Esophagus squamous epithelium (tissue), 5 donors: ENCODE results near the gene SLC1A3. TPM values are rescaled to one million over a fixed set of nuclear protein-coding genes. Genes with fewer than 3 reads are reported as not detected.

ENCODE experiments used
- DNase-seq: peaks from one replicate; lab custom pipeline; 2025; lab: John Stamatoyannopoulos, UW
- H3K27ac ChIP-seq, 4 donors: fragments of 200-600 bp; sonication (generic); one replicate each; pipeline ENCODE4 v1.5.1; 2016 to 2019; ENCODE audit warnings: mild to moderate bottlenecking in 1 of 4
- H3K27me3 ChIP-seq, 4 donors: fragments of 200-600 bp; sonication (generic); 1 replicate in 3 of 4; 2 replicates in 1 of 4; pipeline versions ENCODE4 v1.5.1 to v1.6.0; 2017 to 2021; ENCODE audit warnings: antibody characterized with exemption in 1 of 4
- H3K36me3 ChIP-seq, 3 donors: fragments of 200-600 bp; sonication (generic); one replicate each; pipeline ENCODE4 v1.5.1; 2016 to 2019
- H3K4me1 ChIP-seq, 3 donors: fragments of 200-600 bp; sonication (generic); one replicate each; pipeline ENCODE4 v1.5.1; 2017 to 2019
- H3K4me3 ChIP-seq, 4 donors: fragments of 200-600 bp; sonication (generic); 1 replicate in 3 of 4; 2 replicates in 1 of 4; pipeline ENCODE4 v1.5.1; 2016 to 2019; ENCODE audit warnings: mild to moderate bottlenecking in 2 of 4, moderate library complexity in 1 of 4
- H3K9me3 ChIP-seq, 3 donors: fragments of 200-600 bp; sonication (generic); one replicate each; pipeline ENCODE4 v1.5.1; 2016 to 2019
- CTCF ChIP-seq, 6 experiments: fragments of 450-650 bp in 4 of 6; fragments of 200-600 bp in 2 of 6; sonication (generic) in 2 of 6; IDR thresholded peaks; one replicate each; pipeline ENCODE4 v1.5.1; 2016 to 2019; ENCODE audit warnings: antibody characterized with exemption in 6 of 6, mild to moderate bottlenecking in 4 of 6, moderate library complexity in 4 of 6
- POLR2A ChIP-seq, 4 donors: fragments of 450-650 bp; IDR thresholded peaks; one replicate each; pipeline ENCODE4 v1.6.1; 2017; ENCODE audit warnings: antibody characterized with exemption in 4 of 4, mild to moderate bottlenecking in 4 of 4, moderate library complexity in 3 of 4
- WGBS, 2 donors: methylation state at CpG; one replicate each; pipeline ENCODE4 v1.1.5; 2018; 5-methylcytosine and 5-hydroxymethylcytosine counted together
- intact Hi-C: fragments of 100-400 bp; cut with DNase I; formaldehyde crosslinking; loops from one replicate; pipeline ENCODE4 v1.15.0; 2022
- total RNA-seq, 4 donors: library from RNA; depleted of rRNA; stranded (reverse); fragments of >200 nt; gene quantifications; one replicate each; pipeline ENCODE4 v1.1.0, GENCODE V29; 2016
- donor health status: DM: yes; HTN: yes; CAD: no.

SLC1A3 gene
- total RNA-seq, 4 donors from 2014 or later, result 16.2 to 54.8 (median 31.4) TPM

GRCh38 chr5:36701085-36701698 lies 94.8 kb downstream of the SLC1A3 start:
- H3K4me1 ChIP-seq, result peaks cover 0 to 11% (median 0%) of the 10 kb centered on the region in 3 donors
- intact Hi-C loops, result no loop called here
- TF ChIP-seq CTCF (IDR thresholded peaks at IDR 0.05), result no peak
- TF ChIP-seq POLR2A (IDR thresholded peaks at IDR 0.05), result no peak
- H3K27me3 ChIP-seq, result peaks cover 0 to 8% (median 0%) of the 10 kb centered on the region in 4 donors
- H3K9me3 ChIP-seq, result no peaks in the 10 kb centered on the region
- H3K27ac ChIP-seq, result no peak overlapping the region
- no peaks in the 10 kb centered on the region for H3K36me3 ChIP-seq
- WGBS, 2 donors, result 54 to 60% methylated on average over 4 of the region's 4 CpGs
- no peak overlapping the region for H3K4me3 ChIP-seq
- no peak for DNase-seq

GRCh38 chr5:36703245-36703860 lies 96.9 kb downstream of the SLC1A3 start:
- intact Hi-C loops, result no loop called here

GRCh38 chr5:36704131-36704530 lies 97.7 kb downstream of the SLC1A3 start:
- intact Hi-C loops, result no loop called here
- peaks cover 0 to 11% (median 0%) of the 10 kb centered on the region in 3 donors for H3K9me3 ChIP-seq
- peaks cover 0 to 11% (median 0%) of the 10 kb centered on the region in 3 donors for H3K4me1 ChIP-seq
- H3K36me3 ChIP-seq, result no peaks in the 10 kb centered on the region
- no peak overlapping the region for H3K27ac ChIP-seq
- no peak for DNase-seq
- TF ChIP-seq CTCF (IDR thresholded peaks at IDR 0.05) (no peak), POLR2A (IDR thresholded peaks at IDR 0.05) (no peak)
- H3K4me3 ChIP-seq, result no peak overlapping the region
- peaks cover 0 to 8% (median 0%) of the 10 kb centered on the region in 4 donors for H3K27me3 ChIP-seq
- WGBS, 2 donors, result 16% methylated on average over 1 of the region's 1 CpG

More at GRCh38 chr5:36703245-36703860, 96.9 kb downstream of the SLC1A3 start:
- no peak overlapping the region for H3K27ac ChIP-seq
- no peak for TF ChIP-seq POLR2A (IDR thresholded peaks at IDR 0.05)
- TF ChIP-seq CTCF (IDR thresholded peaks at IDR 0.05), result no peak
- 52 to 54% methylated on average over 2 to 5 of the region's 5 CpGs for WGBS, 2 donors
- H3K27me3 ChIP-seq, result peaks cover 0 to 8% (median 0%) of the 10 kb centered on the region in 4 donors
- H3K9me3 ChIP-seq, result peaks cover 0 to 11% (median 0%) of the 10 kb centered on the region in 3 donors
- no peak for DNase-seq
- H3K36me3 ChIP-seq, result no peaks in the 10 kb centered on the region
- H3K4me1 ChIP-seq, result peaks cover 0 to 11% (median 0%) of the 10 kb centered on the region in 3 donors
- no peak overlapping the region for H3K4me3 ChIP-seq

- Histone ChIP-seq H3K27ac (no peak overlapping the region), H3K9me3 (peaks cover 0 to 11% (median 0%) of the 10 kb centered on the region in 3 donors), H3K4me1 (peaks cover 0 to 11% (median 0%) of the 10 kb centered on the region in 3 donors), H3K4me3 (no peak overlapping the region), H3K36me3 (no peaks in the 10 kb centered on the region), H3K27me3 (peaks cover 0 to 8% (median 0%) of the 10 kb centered on the region in 4 donors)
- TF ChIP-seq POLR2A (IDR thresholded peaks at IDR 0.05), result no peak
- no peak for TF ChIP-seq CTCF (IDR thresholded peaks at IDR 0.05)
- intact Hi-C loops, result no loop called here
- DNase-seq, result no peak
- WGBS, 2 donors, result 85 to 88% methylated on average over 3 of the region's 3 CpGs
These were observed 98.6 kb downstream of the SLC1A3 start for GRCh38 chr5:36705055-36705454.

- no peak for DNase-seq
- no peaks in the 10 kb centered on the region for H3K36me3 ChIP-seq
- WGBS, 2 donors, result 54 to 76% methylated on average over 3 to 4 of the region's 4 CpGs
- H3K4me3 ChIP-seq, result no peak overlapping the region
- no peak overlapping the region for H3K27ac ChIP-seq
- intact Hi-C loops, result no loop called here
- H3K4me1 ChIP-seq, result peaks cover 0 to 11% (median 0%) of the 10 kb centered on the region in 3 donors
- peaks cover 0 to 11% (median 0%) of the 10 kb centered on the region in 3 donors for H3K9me3 ChIP-seq
- TF ChIP-seq CTCF (IDR thresholded peaks at IDR 0.05) (no peak), POLR2A (IDR thresholded peaks at IDR 0.05) (no peak)
- H3K27me3 ChIP-seq, result no peaks in the 10 kb centered on the region
These were observed 100.3 kb downstream of the SLC1A3 start for GRCh38 chr5:36706662-36707061.
